H54 (cell line): Measurements from ENCODE around the gene CASP1.

Source experiments
- DNase-seq: peaks from one replicate; pipeline ENCODE4 v3.0.0; 2011; ENCODE audit warnings: low spot score, mixed read lengths; ENCODE audit not compliant: insufficient read length
- FAIRE-seq: peaks from 3 replicates; lab custom pipeline; 2011; peaks lifted over from hg19 to GRCh38; lab: Jason Lieb, UNC
- POLR2A ChIP-seq: IDR thresholded peaks from 2 replicates; pipeline ENCODE4 v1.6.1; 2011; ENCODE audit warnings: low read depth, mild to moderate bottlenecking, low read length

Gene CASP1

DNA sequence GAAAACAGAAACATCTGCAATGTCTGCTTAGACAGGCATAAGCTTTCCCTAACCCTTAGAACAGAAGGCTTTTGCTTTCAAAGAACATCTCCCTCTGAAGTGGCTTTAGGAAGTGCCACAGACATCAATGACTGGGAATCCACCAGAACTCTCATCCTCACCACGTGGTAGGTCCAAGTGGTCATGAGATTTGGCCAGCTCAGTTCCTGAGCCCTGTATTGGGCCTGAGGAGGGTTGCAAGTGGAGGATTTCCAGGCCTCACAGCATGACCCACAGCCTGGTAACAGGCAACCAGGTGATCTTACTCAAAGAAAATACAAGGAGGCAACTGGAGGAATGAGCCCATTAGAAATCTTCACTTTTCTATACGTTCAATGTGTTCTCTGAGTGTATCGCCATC lies 1.6 kb downstream of the CASP1 start:
- DNase-seq (no peak), FAIRE-seq (no peak)
- TF ChIP-seq POLR2A, result no peak

GRCh38 chr11:105032495-105032894 lies 2.4 kb downstream of the CASP1 start:
- TF ChIP-seq POLR2A, result no peak
- FAIRE-seq (no peak), DNase-seq (no peak)

DNA sequence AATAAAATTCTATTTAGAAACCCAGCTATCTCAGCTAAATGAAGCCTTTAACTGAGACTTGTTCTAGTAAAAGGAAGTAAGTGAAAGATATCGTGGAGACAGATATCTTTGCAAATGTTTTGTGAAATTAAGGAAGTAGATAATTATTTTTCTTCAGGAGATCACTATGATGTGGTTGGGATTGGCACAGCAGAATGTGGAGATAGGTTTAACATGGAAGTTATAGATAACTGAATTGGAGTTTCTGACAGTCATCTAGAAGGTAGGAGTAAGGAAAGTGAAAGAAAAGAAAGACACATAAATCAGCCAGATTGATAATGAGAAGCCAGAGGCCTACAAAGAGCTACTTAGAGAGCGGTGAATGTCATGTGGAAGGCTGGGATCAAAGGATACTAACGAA lies 7.3 kb downstream of the CASP1 start:
- no peak for TF ChIP-seq POLR2A

DNA sequence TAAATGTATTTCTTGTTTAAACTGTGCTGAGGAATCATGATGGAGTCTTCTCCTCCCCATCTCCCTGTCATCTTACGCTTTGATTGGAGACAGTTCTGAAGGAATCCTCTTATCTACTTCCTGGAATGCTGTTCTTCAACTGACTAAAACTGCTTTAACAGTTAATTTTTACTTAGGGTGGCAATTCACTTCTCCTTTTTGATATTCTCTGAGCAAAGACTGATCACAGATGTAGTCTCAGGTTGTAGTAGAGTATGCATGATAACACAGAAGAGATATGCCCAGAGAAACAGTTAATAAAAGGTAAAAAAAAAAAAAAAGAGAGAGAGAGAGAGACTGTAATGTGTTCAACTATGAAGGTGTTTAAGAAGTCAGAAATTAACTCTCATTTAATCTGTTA lies 10.6 kb downstream of the CASP1 start:
- no peak for TF ChIP-seq POLR2A
- FAIRE-seq (no peak), DNase-seq (no peak)

More for the DNA sequence above, 7.3 kb downstream of the CASP1 start:
- DNase-seq (no peak), FAIRE-seq (no peak)

- no peak for DNase-seq
- no peak for TF ChIP-seq POLR2A
- FAIRE-seq, result no peak
These were observed 11.9 kb downstream of the CASP1 start, which contains the start of gene CASP5 for GRCh38 chr11:105023003-105023402. CASP5 (minus strand) TSS chr11:105023168; CDS start chr11:105023136, 32 bp downstream.

DNA sequence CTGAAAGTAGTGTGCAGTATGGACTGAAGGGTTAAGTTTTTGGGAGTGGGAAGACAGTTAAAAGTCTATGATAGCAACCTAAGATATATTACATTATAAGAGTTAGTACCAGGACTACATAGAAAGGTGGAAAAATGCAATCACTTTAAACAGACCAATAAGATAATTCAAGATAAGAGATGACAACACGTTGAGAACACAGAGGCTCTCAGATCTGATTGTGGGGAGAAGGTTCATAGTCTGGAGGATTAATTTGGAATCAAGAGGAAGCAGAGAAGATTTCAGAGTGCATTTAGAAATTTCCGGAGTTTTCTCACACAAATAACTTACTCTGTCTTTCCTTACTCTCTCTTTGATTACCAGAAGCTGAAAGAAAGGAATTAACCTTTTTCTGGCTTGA lies 12.4 kb downstream of the CASP1 start:
- TF ChIP-seq POLR2A, result no peak
- no peak for DNase-seq
- FAIRE-seq, result no peak

DNA sequence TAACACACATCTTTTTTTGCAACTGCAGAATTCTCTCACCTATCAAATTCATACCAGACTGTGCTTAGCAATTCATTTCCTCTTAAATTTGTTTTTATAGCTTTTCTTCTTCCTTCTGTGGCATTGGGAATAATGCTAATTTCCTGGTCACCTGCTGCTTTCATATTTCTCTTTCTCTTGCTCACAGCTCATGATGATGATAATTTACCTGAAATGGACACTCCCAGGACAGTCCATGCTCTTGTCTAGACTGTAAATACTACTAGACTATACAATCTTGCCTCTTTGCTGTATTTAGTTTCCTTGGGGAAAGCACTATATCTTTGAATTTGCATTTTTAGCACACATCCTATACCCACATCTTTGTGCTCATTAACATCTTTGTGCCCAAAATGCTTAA lies 27.5 kb downstream of the CASP1 start:
- TF ChIP-seq POLR2A, result no peak
- no peak for DNase-seq
- no peak for FAIRE-seq

DNA sequence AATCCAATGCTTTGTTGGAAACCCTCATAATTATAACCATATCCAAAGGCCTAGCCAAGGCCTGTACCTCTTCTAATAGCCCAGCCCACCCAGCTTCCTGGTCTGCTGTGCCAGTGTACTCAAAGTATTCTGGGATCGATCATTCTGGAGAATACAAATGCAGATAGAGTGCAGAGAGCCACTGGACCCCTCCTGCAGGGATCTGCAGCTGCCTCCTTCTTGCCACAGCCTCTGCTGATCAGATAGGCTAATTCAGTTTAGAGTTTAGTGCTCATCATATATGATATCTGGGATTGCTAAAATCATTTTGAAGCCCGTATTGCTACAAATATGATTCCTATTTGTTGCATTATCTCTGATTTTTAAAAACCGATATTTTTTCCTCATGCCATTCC lies 29.5 kb downstream of the CASP1 start:
- no peak for FAIRE-seq
- TF ChIP-seq POLR2A, result no peak
- DNase-seq, result no peak

- FAIRE-seq, result no peak
- no peak for TF ChIP-seq POLR2A
- DNase-seq, result no peak
These were observed 30.9 kb downstream of the CASP1 start for GRCh38 chr11:105004021-105004420.

DNA sequence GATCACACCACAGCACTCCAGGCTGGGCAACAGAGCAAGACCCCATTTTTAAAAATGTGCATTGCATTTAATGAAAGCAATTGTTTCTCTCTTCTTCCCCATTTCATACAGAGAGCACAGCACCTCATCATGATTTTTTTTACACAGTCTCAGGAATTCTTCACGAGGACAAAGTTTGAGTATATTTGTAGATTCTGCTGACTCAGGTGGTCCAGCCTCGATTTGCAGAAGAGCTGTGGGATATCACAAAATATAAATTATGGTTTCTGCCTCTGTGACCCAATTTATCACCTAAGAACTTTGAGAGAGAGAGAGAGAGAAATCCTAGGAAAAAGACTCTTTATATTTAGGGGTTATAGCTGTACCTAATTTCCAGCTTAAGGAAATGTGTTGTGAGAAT lies 31.8 kb downstream of the CASP1 start:
- TF ChIP-seq POLR2A, result no peak
- DNase-seq (no peak), FAIRE-seq (no peak)

GRCh38 chr11:105000797-105001196 lies 34.1 kb downstream of the CASP1 start:
- TF ChIP-seq POLR2A, result no peak
- FAIRE-seq (no peak), DNase-seq (no peak)

- peak; percentile 11 for FAIRE-seq
- no peak for TF ChIP-seq POLR2A
- DNase-seq, result no peak
These were observed 34.8 kb downstream of the CASP1 start for GRCh38 chr11:105000167-105000566.

DNA sequence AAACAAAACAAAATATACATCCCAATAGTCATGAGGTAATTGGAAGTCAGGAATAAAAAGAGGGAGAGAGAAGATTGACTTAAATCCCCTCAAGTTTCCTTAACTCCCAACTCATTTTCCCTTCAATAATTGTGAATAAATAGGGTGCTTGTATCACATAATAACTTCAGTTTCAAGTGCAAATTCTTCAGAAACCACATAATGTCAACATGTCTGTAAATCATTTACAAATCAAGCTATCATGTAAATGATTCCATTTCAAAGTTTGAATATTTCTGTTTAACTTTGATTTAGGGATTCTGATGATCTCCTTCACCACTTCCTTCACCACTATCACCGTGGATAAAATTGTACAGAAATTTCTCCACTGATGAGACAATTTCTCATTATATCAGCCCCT lies 35.2 kb downstream of the CASP1 start:
- DNase-seq, result no peak
- FAIRE-seq, result no peak

GRCh38 chr11:104997288-104997687 lies 37.7 kb downstream of the CASP1 start:
- DNase-seq (no peak), FAIRE-seq (no peak)
- TF ChIP-seq POLR2A, result no peak

More for the DNA sequence above, 35.2 kb downstream of the CASP1 start:
- no peak for TF ChIP-seq POLR2A

- FAIRE-seq, result no peak
- no peak for DNase-seq
These were observed 39.9 kb downstream of the CASP1 start for GRCh38 chr11:104995001-104995408.

GRCh38 chr11:104992781-104993180 lies 42.2 kb downstream of the CASP1 start:
- FAIRE-seq (no peak), DNase-seq (no peak)
- TF ChIP-seq POLR2A, result no peak

More at GRCh38 chr11:104995001-104995408, 39.9 kb downstream of the CASP1 start:
- TF ChIP-seq POLR2A, result no peak
